GM21381 (cell line): ENCODE data around the gene RBFOX2.
"Not testable (repeated sequence)": the region's sequence is repeated elsewhere in the genome, so short reads cannot be mapped to it uniquely, and the experiment has no call there.

Experiments used
- ATAC-seq: cut with Tn5 transposase; IDR thresholded peaks from one replicate; pipeline ENCODE4 v1.9.1; 2021; ENCODE audit warnings: mild to moderate bottlenecking, moderate library complexity; ENCODE audit not compliant: unreplicated experiment

The RBFOX2 gene

GRCh38 chr22:36044517-36044916, 15.9 kb upstream of the RBFOX2 start:
- ATAC-seq, result not testable (repeated sequence)

DNA sequence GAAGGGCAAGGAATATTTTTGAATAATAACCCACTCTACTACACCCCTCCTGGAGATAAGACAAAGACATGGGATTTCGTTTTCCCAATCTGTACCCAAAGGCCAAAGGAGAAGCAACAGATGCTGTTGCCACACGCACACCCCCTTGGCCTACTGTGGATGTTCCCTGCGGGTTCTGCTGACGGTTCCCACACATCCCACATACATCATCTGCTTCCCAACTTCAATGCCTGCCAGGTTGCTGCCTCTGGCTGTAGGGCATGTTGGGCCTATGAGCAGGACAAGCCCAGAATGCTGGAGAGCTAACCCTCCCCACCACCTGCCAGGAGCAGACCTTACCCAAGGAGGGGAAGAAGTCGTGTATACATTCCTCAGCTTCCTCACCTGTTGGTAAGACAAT, 13.6 kb upstream of the RBFOX2 start:
- ATAC-seq, result no peak

GRCh38 chr22:36039125-36039524, 10.5 kb upstream of the RBFOX2 start:
- ATAC-seq, result no peak

DNA sequence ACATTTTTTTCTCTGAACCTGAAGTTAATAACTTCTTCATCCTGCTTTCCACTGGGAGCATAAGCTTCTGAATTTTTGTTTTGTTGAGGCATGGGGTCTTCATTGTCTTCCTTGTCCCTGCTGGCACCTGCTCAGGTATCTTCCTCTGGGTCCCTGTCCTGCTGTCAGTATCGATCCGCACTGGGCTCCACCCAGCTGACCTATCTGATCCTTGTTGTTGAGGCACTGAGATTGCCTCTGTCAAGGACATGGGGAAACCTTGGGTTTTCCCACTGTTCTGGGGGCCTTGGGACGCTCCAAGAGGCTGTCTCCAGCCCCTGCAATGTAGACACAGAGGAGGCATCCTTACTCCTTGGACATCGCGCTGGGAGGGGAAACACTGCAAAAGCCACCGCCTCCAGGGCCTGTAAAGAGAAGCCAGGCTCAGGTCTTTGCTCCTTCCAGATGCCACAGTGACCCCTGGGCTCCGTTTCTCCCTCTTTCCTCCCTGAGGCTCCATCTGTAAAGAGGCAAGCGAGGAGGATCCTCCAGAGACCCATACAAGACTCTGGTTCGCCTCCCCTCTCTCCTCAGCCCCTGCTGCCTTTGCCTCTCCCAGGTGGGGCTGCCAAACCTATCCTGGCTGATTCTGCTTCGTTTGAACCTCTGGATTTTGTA, 8.6 kb upstream of the RBFOX2 start:
- ATAC-seq, result no peak

DNA sequence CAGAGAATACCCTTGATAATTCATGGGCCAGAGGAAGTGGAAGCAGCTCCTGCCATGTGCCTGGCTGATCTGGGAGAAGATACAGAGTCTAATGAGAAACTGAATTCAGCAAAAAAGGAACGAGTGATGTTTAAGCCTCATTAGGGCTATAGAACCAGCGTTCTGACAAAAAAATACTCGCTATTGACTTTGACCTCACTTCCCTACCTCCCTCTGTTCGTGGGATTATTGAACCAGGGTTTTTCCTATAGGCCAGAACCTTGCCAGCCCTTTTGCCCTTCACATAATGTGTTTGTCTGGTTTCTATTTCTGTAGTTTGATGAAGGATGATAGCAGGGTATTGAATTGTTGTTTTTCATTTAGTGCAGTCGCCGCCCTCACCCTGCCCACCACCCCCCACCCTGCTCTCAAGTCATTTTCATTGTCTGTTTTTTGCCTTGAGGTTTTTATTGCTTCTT, 7.6 kb upstream of the RBFOX2 start:
- no peak for ATAC-seq

DNA sequence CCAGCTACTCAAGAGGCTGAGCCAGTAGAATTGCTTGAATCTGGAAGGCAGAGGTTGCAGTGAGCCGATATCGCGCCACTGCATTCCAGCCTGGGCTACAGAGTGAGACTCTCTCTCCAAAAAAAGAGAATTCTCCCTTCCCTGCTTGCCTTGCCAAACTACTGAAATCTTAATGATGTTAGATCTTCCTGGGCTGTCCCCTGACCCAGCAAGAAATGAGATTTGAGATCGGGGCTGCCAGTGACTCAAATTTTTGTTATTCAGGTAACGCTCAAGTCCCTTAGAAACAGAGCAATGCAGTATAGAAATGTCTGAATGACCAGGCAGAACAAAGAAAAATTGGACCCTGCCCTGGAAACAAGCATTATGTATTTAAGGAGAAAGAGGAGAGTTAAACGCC, 4.0 kb upstream of the RBFOX2 start:
- no peak for ATAC-seq

GRCh38 chr22:36029406-36029755, 757 bp upstream of the RBFOX2 start:
- no peak for ATAC-seq

DNA sequence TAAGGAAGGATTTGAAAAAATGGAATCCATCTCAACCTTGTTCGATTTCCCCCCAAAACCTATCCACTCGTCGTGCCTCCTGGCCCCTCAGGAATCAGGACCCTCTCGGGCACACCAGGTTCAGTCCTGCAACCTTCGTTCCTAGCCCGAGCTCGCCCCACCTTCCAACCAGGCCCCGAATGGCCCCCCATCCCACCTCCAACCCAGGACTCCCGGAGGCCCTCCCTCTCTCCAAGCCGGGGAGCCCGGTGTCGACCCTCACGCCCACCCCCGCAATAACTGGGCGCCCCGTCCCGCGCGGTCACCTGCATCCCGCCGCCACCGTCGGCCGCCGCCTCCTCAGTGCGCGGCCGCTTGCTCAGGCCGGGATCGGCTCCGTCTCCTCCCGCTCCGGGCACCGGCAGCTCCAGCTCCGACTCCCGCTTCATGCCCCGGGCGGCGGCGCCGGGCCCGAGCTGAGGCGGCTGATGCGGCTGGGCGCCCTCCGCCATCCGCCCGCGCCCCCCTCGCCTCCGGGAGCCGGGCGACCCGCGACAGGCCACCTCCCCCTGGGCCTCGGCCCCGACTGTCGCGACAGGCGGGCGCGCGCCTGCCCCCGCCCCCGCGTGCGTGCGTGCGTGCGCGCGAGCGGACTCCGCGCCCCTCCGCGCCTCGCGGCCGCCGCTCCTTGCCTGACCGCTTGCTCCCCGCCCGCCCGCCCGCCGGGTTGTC, 534 bp downstream of the RBFOX2 start:
- no peak for ATAC-seq

DNA sequence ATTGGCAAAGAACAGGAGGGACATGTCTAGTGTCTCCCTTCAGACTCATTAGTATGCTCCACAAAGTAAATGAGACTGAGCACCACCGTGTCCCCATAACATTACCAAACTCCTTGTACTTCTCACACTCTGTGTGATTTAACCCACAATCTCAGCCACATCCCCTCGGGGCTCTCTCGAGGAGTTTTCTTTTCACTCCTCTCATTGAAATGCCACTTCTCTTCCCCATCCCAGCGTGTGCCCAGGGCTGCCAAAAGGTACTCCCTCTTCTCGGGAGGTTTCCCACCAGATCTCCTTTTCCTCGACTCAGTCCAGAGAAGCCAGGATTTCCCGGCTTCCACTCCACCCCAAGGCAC, 1.1 kb downstream of the RBFOX2 start:
- no peak for ATAC-seq

GRCh38 chr22:36026741-36027140, 1.9 kb downstream of the RBFOX2 start:
- no peak for ATAC-seq

- no peak for ATAC-seq
Observed at GRCh38 chr22:36022697-36023096, 5.9 kb downstream of the RBFOX2 start.

DNA sequence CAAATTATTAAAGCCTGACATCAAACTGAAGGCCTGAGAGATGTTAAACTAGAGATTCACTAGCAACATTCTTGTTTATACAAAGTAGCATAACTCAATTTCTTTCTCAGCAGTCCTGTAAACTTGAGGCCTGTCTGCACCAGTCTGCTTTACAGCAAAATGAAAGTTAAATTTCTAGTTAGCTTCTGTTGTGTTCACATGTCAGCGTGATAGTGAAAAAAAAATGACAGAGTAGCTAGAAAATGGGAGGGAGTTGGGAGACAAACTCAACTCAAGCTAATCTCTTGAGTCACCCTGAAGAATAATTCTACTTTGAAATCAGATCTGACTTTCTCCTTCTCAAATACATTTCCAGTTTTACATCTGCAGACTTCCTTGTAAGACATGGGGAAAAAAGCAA, 6.5 kb downstream of the RBFOX2 start:
- no peak for ATAC-seq

GRCh38 chr22:36021606-36022153, 6.9 kb downstream of the RBFOX2 start:
- ATAC-seq, result no peak

- not testable (repeated sequence) for ATAC-seq
Observed at GRCh38 chr22:36020865-36021264, 7.8 kb downstream of the RBFOX2 start.

DNA sequence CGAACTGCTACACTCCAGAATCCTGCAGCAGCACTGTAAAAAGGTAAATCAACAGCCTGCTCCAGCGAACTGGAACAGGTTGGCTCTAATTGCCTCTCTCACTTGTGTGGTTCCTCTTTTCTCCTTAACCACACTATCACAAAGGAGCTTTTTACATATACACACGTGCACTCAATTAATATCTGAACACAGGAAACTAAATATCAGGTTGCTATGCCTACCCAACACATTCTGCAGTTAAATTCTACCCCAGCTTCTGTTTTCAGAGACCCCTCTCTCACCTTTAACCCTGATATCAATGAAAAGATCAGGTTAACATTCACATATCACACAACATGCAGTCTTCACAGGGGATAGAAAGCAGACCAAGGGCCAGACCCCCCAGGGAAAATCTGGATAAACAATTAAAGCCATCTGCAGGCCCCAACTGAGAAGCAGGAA, 11.0 kb downstream of the RBFOX2 start:
- ATAC-seq, result no peak

DNA sequence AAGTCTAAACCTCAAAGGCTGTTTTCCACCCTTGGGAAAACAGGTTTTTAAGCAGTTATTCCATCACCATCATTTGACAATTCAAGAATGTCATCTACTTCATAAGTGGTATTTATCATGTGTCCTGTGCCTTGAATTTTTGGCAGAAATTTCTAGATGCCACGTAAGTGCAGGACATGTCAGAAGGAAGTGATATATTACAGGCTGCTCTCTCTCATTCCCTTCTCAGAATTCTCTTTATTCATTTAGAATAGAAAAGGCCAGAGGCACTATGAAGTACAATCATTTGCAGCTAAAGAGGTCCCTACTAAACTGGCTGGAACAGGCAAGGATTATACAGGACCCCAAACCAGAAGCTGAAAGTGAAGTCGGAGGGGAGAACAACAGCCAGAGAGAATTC, 11.9 kb downstream of the RBFOX2 start:
- no peak for ATAC-seq

GRCh38 chr22:36015811-36016529, 12.7 kb downstream of the RBFOX2 start:
- no peak for ATAC-seq

DNA sequence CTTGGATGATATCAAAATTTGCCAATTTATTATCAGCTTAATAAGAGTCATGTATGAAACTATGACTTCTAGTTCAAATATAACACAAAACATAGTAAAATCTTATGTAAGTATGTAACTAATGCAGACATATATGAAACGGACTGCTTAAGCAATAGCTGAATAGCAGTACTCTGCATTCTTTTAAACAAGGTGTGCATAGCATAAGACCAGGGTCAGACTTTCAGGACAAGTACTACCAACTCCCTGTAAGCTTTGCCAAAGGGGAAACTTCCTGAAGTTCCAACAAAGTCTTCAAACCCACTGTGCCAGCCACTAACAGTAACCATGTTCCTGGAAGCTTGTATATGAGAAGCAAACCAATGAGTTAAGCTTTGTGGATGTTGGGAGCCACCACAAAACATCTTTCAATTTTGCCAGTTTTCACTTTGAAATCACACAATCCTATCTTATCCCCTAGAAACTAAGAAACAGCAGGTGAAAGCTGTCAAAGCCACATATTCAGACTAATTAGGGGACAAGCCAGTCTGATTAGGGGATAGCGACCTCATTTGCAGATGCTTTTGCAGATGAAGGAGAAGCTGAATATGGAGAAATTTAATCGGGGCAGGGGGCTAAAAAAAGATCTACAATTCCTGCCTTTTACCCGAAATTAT, 13.3 kb downstream of the RBFOX2 start:
- ATAC-seq, result no peak

GRCh38 chr22:36014546-36015074, 14.0 kb downstream of the RBFOX2 start:
- no peak for ATAC-seq

- no peak for ATAC-seq
Observed at GRCh38 chr22:36012332-36012731, 16.3 kb downstream of the RBFOX2 start.

GRCh38 chr22:36010882-36011281, 17.7 kb downstream of the RBFOX2 start:
- ATAC-seq, result no peak
